ENCODE measurements around the gene ADARB2.

DNA sequence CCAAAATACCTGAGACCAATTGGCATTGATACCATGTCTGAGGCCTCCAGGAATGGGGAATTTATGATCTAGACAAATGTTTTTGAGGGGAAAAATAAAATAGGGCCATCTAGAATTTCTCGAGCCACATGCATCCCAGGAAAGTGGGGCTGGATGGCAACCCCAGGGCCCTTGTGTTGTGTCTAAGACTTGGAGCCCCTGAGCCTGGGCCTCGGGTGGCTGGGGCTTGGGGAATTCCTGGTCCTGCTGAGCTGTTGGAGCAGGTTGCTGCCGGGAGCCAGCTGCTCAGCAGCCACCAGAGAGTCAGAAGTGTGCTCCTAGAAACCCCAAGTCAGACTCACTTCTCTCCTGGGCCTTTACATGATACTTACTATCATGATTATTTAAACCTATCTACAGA is 508.2 kb downstream of the ADARB2 start:
- no peak for TF ChIP-seq EZH2phosphoT487 (IDR thresholded peaks at IDR 0.05; ENCODE audit: insufficient read depth, low read depth)
- TF ChIP-seq EZH2 (IDR thresholded peaks at IDR 0.05; ENCODE audit: insufficient read depth, poor library complexity, severe bottlenecking), result no peak
